Endodermal cell (in vitro differentiated cells): Measurements from ENCODE around the gene ATRN. TPM values are rescaled to one million over a fixed set of nuclear protein-coding genes. Genes with fewer than 3 reads are reported as not detected.

Experiments
- DNase-seq: peaks from one replicate; pipeline ENCODE4 v3.0.0-alpha.2; 2017
- H3K27ac ChIP-seq: 2 replicates; pipeline ENCODE4 v1.5.1; 2013; ENCODE audit warnings: mild to moderate bottlenecking, low read depth, low read length, moderate library complexity
- H3K27me3 ChIP-seq: 2 replicates; pipeline ENCODE4 v1.6.1; 2013; ENCODE audit warnings: mild to moderate bottlenecking, low read length, moderate library complexity; ENCODE audit not compliant: insufficient read depth, control insufficient read depth, poor library complexity, severe bottlenecking
- H3K36me3 ChIP-seq: 2 replicates; pipeline ENCODE4 v1.7.0; 2013; ENCODE audit warnings: mild to moderate bottlenecking, low read length, moderate library complexity; ENCODE audit not compliant: control insufficient read depth, insufficient read depth
- H3K4me1 ChIP-seq: one replicate; pipeline ENCODE4 v1.7.0; 2013; ENCODE audit warnings: low read length; ENCODE audit not compliant: control insufficient read depth, insufficient read depth
- H3K4me3 ChIP-seq: 2 replicates; pipeline ENCODE4 v1.5.1; 2013; ENCODE audit warnings: mild to moderate bottlenecking, low read length, moderate library complexity
- H3K9ac ChIP-seq: 2 replicates; pipeline ENCODE4 v1.6.1; 2013; ENCODE audit warnings: mild to moderate bottlenecking, low read length, moderate library complexity; ENCODE audit not compliant: poor library complexity, severe bottlenecking; ENCODE audit errors: extremely low read depth
- H3K9me3 ChIP-seq: 2 replicates; pipeline ENCODE4 v1.6.1; 2013; ENCODE audit warnings: mild to moderate bottlenecking, low read length, moderate library complexity; ENCODE audit not compliant: control insufficient read depth
- H3K27ac Mint-ChIP-seq: 2 replicates; pipeline ENCODE4 v1.8.0; 2020; ENCODE audit warnings: mixed read lengths
- H3K27me3 Mint-ChIP-seq: 2 replicates; pipeline ENCODE4 v1.8.0; 2021; ENCODE audit warnings: mild to moderate bottlenecking, mixed read lengths; ENCODE audit not compliant: insufficient read depth
- H3K36me3 Mint-ChIP-seq: 2 replicates; pipeline ENCODE4 v1.8.0; 2020; ENCODE audit warnings: low read depth, mixed read lengths
- H3K4me1 Mint-ChIP-seq: 2 replicates; pipeline ENCODE4 v1.8.0; 2020; ENCODE audit warnings: mixed read lengths
- H3K4me3 Mint-ChIP-seq: 2 replicates; pipeline ENCODE4 v1.8.0; 2020; ENCODE audit warnings: mild to moderate bottlenecking, moderate library complexity, mixed read lengths
- H3K9me3 Mint-ChIP-seq: 2 replicates; pipeline ENCODE4 v1.8.0; 2020; ENCODE audit warnings: mild to moderate bottlenecking, mixed read lengths
- WGBS, 2 experiments: methylation state at CpG; one replicate each; pipeline versions ENCODE4 v1.1.5 to v1.1.7; 2013; ENCODE audit warnings: missing lambda C conversion rate in 2 of 2, mixed read lengths in 1 of 2; ENCODE audit not compliant: insufficient coverage in 1 of 2, insufficient read length in 1 of 2; 5-methylcytosine and 5-hydroxymethylcytosine counted together
- total RNA-seq, 2 donors: library from RNA; stranded (reverse); fragmentation: NEBNext Ultra II Directional in 1 of 2; extraction: Animal tissue kit (Norgen Biotek cat#: 25700) in 1 of 2; gene quantifications; 2 replicates in 1 of 2; 3 replicates in 1 of 2; pipeline ENCODE4 v1.2.1, GENCODE V29; 2021
- TF ChIP-seq, protein P1 (sequence below): fragments of 200-600 bp; sonication (generic); conservative IDR thresholded peaks from 2 replicates; pipeline ENCODE4 v1.5.0; 2021; ENCODE audit warnings: antibody characterized with exemption, mild to moderate bottlenecking

The ATRN gene
- total RNA-seq, 2 donors from 2014 or later: 27.4 to 31.2 TPM

DNA sequence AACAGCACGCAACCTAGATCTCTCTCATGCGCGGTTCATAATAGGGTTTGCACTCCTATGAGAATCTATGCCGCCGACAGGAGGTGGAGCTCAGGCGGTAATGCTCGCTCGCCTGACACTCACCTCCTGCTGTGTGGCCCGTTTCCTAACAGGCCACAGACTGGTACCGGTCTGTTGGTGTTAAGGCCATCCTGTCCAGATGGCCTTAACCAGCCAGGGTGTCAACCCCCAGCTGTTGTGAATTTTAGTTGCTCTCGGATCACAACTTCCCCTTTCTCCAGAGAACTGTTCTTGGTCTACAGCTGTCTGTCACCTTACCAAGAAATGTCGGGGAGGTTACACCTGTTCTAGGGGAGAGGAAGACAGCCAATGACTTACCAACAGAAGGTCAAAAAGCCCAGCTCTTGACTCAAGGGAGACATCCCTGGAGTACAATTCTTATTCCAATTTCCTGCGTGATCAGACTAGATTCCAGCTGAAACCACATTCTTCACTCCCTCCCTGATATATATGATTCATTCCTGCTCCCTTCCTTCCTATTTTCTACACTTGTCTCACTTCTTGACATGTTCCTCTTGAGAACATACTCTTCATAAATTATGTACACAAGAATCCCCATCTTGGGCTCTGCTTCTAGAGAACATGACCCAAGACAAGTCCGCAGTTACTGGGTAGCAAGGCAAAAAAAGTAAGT lies 40.3 kb upstream of the ATRN start:
- Histone ChIP-seq H3K27me3 (no peaks in the 10 kb centered on the region), H3K9me3 (no peaks in the 10 kb centered on the region), H3K4me1 (no peaks in the 10 kb centered on the region), H3K36me3 (no peaks in the 10 kb centered on the region), H3K9ac (no peak overlapping the region), H3K4me3 (no peak overlapping the region), H3K27ac (no peak overlapping the region)
- no peak overlapping the region for H3K27ac Mint-ChIP-seq
- no peak overlapping the region for H3K4me3 Mint-ChIP-seq
- TF ChIP-seq, protein P1, sequence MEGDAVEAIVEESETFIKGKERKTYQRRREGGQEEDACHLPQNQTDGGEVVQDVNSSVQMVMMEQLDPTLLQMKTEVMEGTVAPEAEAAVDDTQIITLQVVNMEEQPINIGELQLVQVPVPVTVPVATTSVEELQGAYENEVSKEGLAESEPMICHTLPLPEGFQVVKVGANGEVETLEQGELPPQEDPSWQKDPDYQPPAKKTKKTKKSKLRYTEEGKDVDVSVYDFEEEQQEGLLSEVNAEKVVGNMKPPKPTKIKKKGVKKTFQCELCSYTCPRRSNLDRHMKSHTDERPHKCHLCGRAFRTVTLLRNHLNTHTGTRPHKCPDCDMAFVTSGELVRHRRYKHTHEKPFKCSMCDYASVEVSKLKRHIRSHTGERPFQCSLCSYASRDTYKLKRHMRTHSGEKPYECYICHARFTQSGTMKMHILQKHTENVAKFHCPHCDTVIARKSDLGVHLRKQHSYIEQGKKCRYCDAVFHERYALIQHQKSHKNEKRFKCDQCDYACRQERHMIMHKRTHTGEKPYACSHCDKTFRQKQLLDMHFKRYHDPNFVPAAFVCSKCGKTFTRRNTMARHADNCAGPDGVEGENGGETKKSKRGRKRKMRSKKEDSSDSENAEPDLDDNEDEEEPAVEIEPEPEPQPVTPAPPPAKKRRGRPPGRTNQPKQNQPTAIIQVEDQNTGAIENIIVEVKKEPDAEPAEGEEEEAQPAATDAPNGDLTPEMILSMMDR: no peak
- WGBS, 2 experiments: 92 to 95% methylated on average over 14 of the region's 14 CpGs
- H3K36me3 Mint-ChIP-seq: no peaks in the 10 kb centered on the region
- H3K4me1 Mint-ChIP-seq: peaks cover 6% of the 10 kb centered on the region
- no peaks in the 10 kb centered on the region for H3K27me3 Mint-ChIP-seq
- no peak for DNase-seq
- H3K9me3 Mint-ChIP-seq: no peaks in the 10 kb centered on the region

DNA sequence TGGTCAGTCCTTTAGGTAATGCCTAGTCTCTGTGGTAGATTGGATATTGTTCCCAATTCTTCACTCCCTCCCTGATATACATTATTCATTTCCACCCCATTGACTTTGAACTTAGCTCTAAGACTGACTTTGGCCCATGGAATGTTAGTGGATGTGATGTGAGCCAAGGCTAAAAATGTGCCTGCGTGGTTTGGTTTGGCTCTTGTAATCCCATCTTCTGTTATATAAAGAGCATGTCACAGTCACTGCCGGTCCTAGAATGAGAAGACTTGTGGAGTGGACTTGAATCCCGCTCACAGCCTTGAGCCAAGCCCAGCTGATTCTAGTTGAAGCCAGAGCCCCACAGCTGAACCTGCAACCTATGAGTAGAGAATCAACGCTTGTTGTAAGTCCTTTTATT lies 39.7 kb upstream of the ATRN start:
- Histone ChIP-seq H3K9ac (no peak overlapping the region), H3K27me3 (no peaks in the 10 kb centered on the region), H3K4me1 (no peaks in the 10 kb centered on the region), H3K27ac (no peak overlapping the region), H3K9me3 (no peaks in the 10 kb centered on the region), H3K4me3 (no peak overlapping the region), H3K36me3 (no peaks in the 10 kb centered on the region)
- Mint-ChIP-seq H3K27ac (no peak overlapping the region), H3K4me3 (no peak overlapping the region), H3K27me3 (no peaks in the 10 kb centered on the region), H3K4me1 (peaks cover 6% of the 10 kb centered on the region), H3K9me3 (no peaks in the 10 kb centered on the region), H3K36me3 (no peaks in the 10 kb centered on the region)
- TF ChIP-seq, protein P1: no peak
- no peak for DNase-seq
- 94 to 100% methylated on average over 4 of the region's 4 CpGs for WGBS, 2 experiments

DNA sequence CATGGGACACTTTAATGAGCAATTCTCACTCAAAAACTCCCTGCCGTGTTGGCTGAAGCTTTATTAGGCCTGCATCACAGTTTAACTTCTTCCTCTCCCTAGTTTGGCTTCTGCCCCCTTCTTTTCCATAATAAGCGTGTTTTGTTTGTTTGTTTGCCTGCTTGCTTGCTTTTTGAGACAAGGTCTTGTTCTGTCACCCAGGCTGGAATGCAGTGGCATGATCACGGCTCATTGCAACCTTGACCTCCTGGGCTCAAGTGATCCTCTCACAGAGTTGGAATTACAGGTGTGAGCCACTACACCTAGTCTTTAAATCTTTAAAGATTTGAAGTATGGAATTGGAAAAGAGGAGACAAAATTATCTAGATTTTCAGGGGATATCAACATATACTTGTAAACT lies 38.0 kb upstream of the ATRN start:
- Histone ChIP-seq H3K4me3 (no peak overlapping the region), H3K36me3 (no peaks in the 10 kb centered on the region), H3K4me1 (no peaks in the 10 kb centered on the region), H3K27me3 (no peaks in the 10 kb centered on the region), H3K27ac (no peak overlapping the region), H3K9me3 (no peaks in the 10 kb centered on the region), H3K9ac (no peak overlapping the region)
- Mint-ChIP-seq H3K4me1 (peaks cover 6% of the 10 kb centered on the region), H3K4me3 (no peak overlapping the region), H3K9me3 (no peaks in the 10 kb centered on the region), H3K27ac (no peak overlapping the region), H3K36me3 (no peaks in the 10 kb centered on the region), H3K27me3 (no peaks in the 10 kb centered on the region)
- DNase-seq: no peak
- TF ChIP-seq, protein P1: no peak
- WGBS, 2 experiments: 88 to 100% methylated on average over 1 to 3 of the region's 3 CpGs
